Fibroblast of skin of left quadriceps (primary cell): ENCODE results near the gene MCM5.
"Not testable (repeated sequence)": the region's sequence is repeated elsewhere in the genome, so short reads cannot be mapped to it uniquely, and the experiment has no call there.

ENCODE experiments used
- DNase-seq, 2 experiments: peaks; one replicate each; pipeline ENCODE4 v3.0.0-alpha.2; 2013; ENCODE audit warnings: low read depth in 2 of 2

MCM5 gene

GRCh38 chr22:35399678-35400500, at the start of gene MCM5:
MCM5 (plus strand) TSS chr22:35400140; CDS start chr22:35400439, 299 bp downstream.
- peak; percentile 94 to 95 for DNase-seq

GRCh38 chr22:35350539-35351503, 49.1 kb upstream of the MCM5 start:
- peak; percentile 78 for DNase-seq

- no peak for DNase-seq
These were observed 47.5 kb upstream of the MCM5 start for GRCh38 chr22:35352214-35353111.

GRCh38 chr22:35353318-35353717, 46.6 kb upstream of the MCM5 start:
- no peak for DNase-seq

GRCh38 chr22:35354068-35354467, 45.9 kb upstream of the MCM5 start:
- DNase-seq: no peak

- DNase-seq: no peak
These were observed 41.9 kb upstream of the MCM5 start for GRCh38 chr22:35357883-35358621.

GRCh38 chr22:35359380-35360065, 40.4 kb upstream of the MCM5 start:
- DNase-seq: no peak

GRCh38 chr22:35361001-35361558, 38.9 kb upstream of the MCM5 start:
- DNase-seq: no peak

GRCh38 chr22:35363566-35364086, 36.3 kb upstream of the MCM5 start:
- DNase-seq: no peak

- DNase-seq: not testable (repeated sequence)
These were observed 35.7 kb upstream of the MCM5 start for GRCh38 chr22:35364230-35364629.

GRCh38 chr22:35367331-35367886, 32.5 kb upstream of the MCM5 start:
- no peak for DNase-seq

- no peak for DNase-seq
These were observed 31.6 kb upstream of the MCM5 start for GRCh38 chr22:35368386-35368785.

GRCh38 chr22:35369996-35370395, 29.9 kb upstream of the MCM5 start:
- DNase-seq: no peak

- DNase-seq: no peak
These were observed 26.2 kb upstream of the MCM5 start for GRCh38 chr22:35373781-35374180.

GRCh38 chr22:35375031-35375430, 24.9 kb upstream of the MCM5 start:
- DNase-seq: no peak

- no peak for DNase-seq
These were observed 24.4 kb upstream of the MCM5 start for GRCh38 chr22:35375526-35375925.

GRCh38 chr22:35376728-35377472, 23.0 kb upstream of the MCM5 start:
- peak; percentile 98 for DNase-seq

GRCh38 chr22:35377735-35378134, 22.2 kb upstream of the MCM5 start:
- DNase-seq: no peak

GRCh38 chr22:35378621-35379020, 21.3 kb upstream of the MCM5 start:
- no peak for DNase-seq
